CD1c-positive myeloid dendritic cell (primary cell): ENCODE measurements around the gene NPHP4.

ENCODE experiments used
- DNase-seq: peaks from one replicate; pipeline ENCODE4 v3.0.0-alpha.2; 2016; ENCODE audit errors: extremely low spot score

NPHP4 gene

GRCh38 chr1:5831600-5832335 lies 160.5 kb downstream of the NPHP4 start:
- no peak for DNase-seq

- no peak for DNase-seq
Observed at GRCh38 chr1:5830771-5831599, 161.2 kb downstream of the NPHP4 start.

- no peak for DNase-seq
Observed at GRCh38 chr1:5829414-5829813, 162.8 kb downstream of the NPHP4 start.

- DNase-seq, result no peak
Observed at GRCh38 chr1:5828308-5828935, 163.8 kb downstream of the NPHP4 start.

GRCh38 chr1:5827516-5827915 lies 164.7 kb downstream of the NPHP4 start:
- no peak for DNase-seq

GRCh38 chr1:5826601-5827000 lies 165.6 kb downstream of the NPHP4 start:
- DNase-seq, result no peak

GRCh38 chr1:5822726-5823125 lies 169.5 kb downstream of the NPHP4 start:
- DNase-seq, result no peak

- DNase-seq, result no peak
Observed at GRCh38 chr1:5822266-5822665, 170.0 kb downstream of the NPHP4 start.

- no peak for DNase-seq
Observed at GRCh38 chr1:5821540-5822176, 170.6 kb downstream of the NPHP4 start.

- no peak for DNase-seq
Observed at GRCh38 chr1:5820026-5820421, 172.2 kb downstream of the NPHP4 start.

- no peak for DNase-seq
Observed at GRCh38 chr1:5819391-5820025, 172.7 kb downstream of the NPHP4 start.

- DNase-seq, result no peak
Observed at GRCh38 chr1:5818755-5819154, 173.5 kb downstream of the NPHP4 start.

GRCh38 chr1:5815716-5816115 lies 176.5 kb downstream of the NPHP4 start:
- no peak for DNase-seq

GRCh38 chr1:5815211-5815610 lies 177.0 kb downstream of the NPHP4 start:
- DNase-seq, result peak; percentile 1

- no peak for DNase-seq
Observed at GRCh38 chr1:5814046-5814619, 178.1 kb downstream of the NPHP4 start.

- no peak for DNase-seq
Observed at GRCh38 chr1:5813480-5813879, 178.7 kb downstream of the NPHP4 start.
